K562 (cell line): Measurements from ENCODE around the gene CNIH1.

ENCODE experiments used
- BMI1 ChIP-seq: fragments of 150-350 bp; IDR thresholded peaks from 2 replicates; pipeline ENCODE4 v1.6.1; 2014; ENCODE audit warnings: low read length
- CHD2 ChIP-seq: IDR thresholded peaks from 2 replicates; pipeline ENCODE4 v1.6.1; 2011; ENCODE audit warnings: low read depth, low read length
- CTCF ChIP-seq, 3 experiments: IDR thresholded peaks in 2 of 3; conservative IDR thresholded peaks in 1 of 3; 2 replicates each; pipeline ENCODE4 v1.5.1; 2011 to 2012; ENCODE audit warnings: low read length in 3 of 3, mild to moderate bottlenecking in 3 of 3, control low read depth in 2 of 3, improper control_type of control experiment in 1 of 3, inconsistent platforms in 1 of 3, low read depth in 1 of 3, mixed read lengths in 1 of 3, moderate library complexity in 1 of 3; ENCODE audit not compliant: insufficient read depth in 2 of 3
- DNMT1 ChIP-seq: fragments of 450-650 bp; IDR thresholded peaks from 2 replicates; pipeline ENCODE4 v1.6.1; 2016; ENCODE audit warnings: antibody characterized with exemption, mild to moderate bottlenecking
- E2F6 ChIP-seq, 2 experiments: IDR thresholded peaks; 2 replicates each; pipeline ENCODE4 v1.6.1; 2011; ENCODE audit warnings: borderline replicate concordance in 1 of 2, control low read depth in 1 of 2, low read depth in 1 of 2, low read length in 1 of 2, mild to moderate bottlenecking in 1 of 2, mixed read lengths in 1 of 2, moderate library complexity in 1 of 2; ENCODE audit not compliant: insufficient read depth in 1 of 2, insufficient read length in 1 of 2, poor library complexity in 1 of 2, severe bottlenecking in 1 of 2; ENCODE audit errors: extremely low read depth in 1 of 2
- POLR2AphosphoS5 ChIP-seq: IDR thresholded peaks from 2 replicates; pipeline ENCODE4 v1.6.1; 2011; ENCODE audit warnings: mild to moderate bottlenecking, low read depth, low read length, moderate library complexity; ENCODE audit not compliant: control insufficient read depth, insufficient read depth
- RAD21 ChIP-seq, 2 experiments: fragments of 250-450 bp in 1 of 2; fragments of 450-650 bp in 1 of 2; sonication (Bioruptor Pico) in 1 of 2; formaldehyde crosslinking in 1 of 2; IDR thresholded peaks in 1 of 2; conservative IDR thresholded peaks in 1 of 2; 2 replicates each; pipeline versions ENCODE4 v1.4.0 to v1.8.0; 2020 to 2022; ENCODE audit warnings: mild to moderate bottlenecking in 2 of 2, moderate library complexity in 1 of 2
- ZBTB40 ChIP-seq, 2 experiments: fragments of 450-650 bp in 1 of 2; sonication (generic) in 1 of 2; formaldehyde crosslinking in 1 of 2; IDR thresholded peaks; 2 replicates each; pipeline versions ENCODE4 v1.7.1 to v1.9.0; 2016 to 2022; ENCODE audit warnings: inconsistent platforms in 1 of 2, mild to moderate bottlenecking in 1 of 2, missing genetic modification reagents in 1 of 2
- ZFX ChIP-seq: sonication (generic); formaldehyde crosslinking; IDR thresholded peaks from 2 replicates; pipeline ENCODE4 v1.8.0; 2022; ENCODE audit warnings: mild to moderate bottlenecking, missing genetic modification reagents, moderate library complexity
- ZNF79 ChIP-seq: fragments of 250-450 bp; sonication (Bioruptor Pico); IDR thresholded peaks from 2 replicates; pipeline ENCODE4 v1.4.0; 2020; ENCODE audit warnings: low read depth, mild to moderate bottlenecking, moderate library complexity

GRCh38 chr14:54481695-54482094 lies 40.5 kb upstream of the CNIH1 start:
- TF ChIP-seq ZNF79 (CRISPR knock-in tag) (no peak), BMI1 (no peak), CTCF (IDR thresholded peaks at IDR 0.05 in 2 of 3, conservative IDR thresholded peaks at IDR 0.05 in 1 of 3; ENCODE audit: insufficient read depth in 2 of 3, low read depth in 1 of 3, low read length in 3 of 3) (no peak), ZBTB40 (IDR thresholded peaks at IDR 0.05) (no peak), ZBTB40 (CRISPR knock-in tag; IDR thresholded peaks at IDR 0.05) (no peak), CHD2 (no peak), ZFX (CRISPR knock-in tag) (no peak), DNMT1 (no peak), POLR2AphosphoS5 (no peak), RAD21 (CRISPR knock-in tag; conservative IDR thresholded peaks at IDR 0.05 in 1 of 2, IDR thresholded peaks at IDR 0.05 in 1 of 2) (no peak), E2F6 (IDR thresholded peaks at IDR 0.05; ENCODE audit: borderline replicate concordance in 1 of 2, extremely low read depth in 1 of 2, insufficient read depth in 1 of 2, insufficient read length in 1 of 2, low read depth in 1 of 2, low read length in 1 of 2, poor library complexity in 1 of 2, severe bottlenecking in 1 of 2) (no peak)
